HG03378 (cell line): ENCODE measurements around the gene ABCF2.

Source experiments
- ATAC-seq: cut with Tn5 transposase; IDR thresholded peaks from one replicate; pipeline ENCODE4 v1.9.1; 2021; ENCODE audit warnings: mild to moderate bottlenecking, moderate library complexity; ENCODE audit not compliant: unreplicated experiment

ABCF2 gene

GRCh38 chr7:151252961-151253711 lies 26.1 kb upstream of the ABCF2 start:
- ATAC-seq = no peak

- ATAC-seq = no peak
Observed at GRCh38 chr7:151252561-151252835, 25.5 kb upstream of the ABCF2 start.

DNA sequence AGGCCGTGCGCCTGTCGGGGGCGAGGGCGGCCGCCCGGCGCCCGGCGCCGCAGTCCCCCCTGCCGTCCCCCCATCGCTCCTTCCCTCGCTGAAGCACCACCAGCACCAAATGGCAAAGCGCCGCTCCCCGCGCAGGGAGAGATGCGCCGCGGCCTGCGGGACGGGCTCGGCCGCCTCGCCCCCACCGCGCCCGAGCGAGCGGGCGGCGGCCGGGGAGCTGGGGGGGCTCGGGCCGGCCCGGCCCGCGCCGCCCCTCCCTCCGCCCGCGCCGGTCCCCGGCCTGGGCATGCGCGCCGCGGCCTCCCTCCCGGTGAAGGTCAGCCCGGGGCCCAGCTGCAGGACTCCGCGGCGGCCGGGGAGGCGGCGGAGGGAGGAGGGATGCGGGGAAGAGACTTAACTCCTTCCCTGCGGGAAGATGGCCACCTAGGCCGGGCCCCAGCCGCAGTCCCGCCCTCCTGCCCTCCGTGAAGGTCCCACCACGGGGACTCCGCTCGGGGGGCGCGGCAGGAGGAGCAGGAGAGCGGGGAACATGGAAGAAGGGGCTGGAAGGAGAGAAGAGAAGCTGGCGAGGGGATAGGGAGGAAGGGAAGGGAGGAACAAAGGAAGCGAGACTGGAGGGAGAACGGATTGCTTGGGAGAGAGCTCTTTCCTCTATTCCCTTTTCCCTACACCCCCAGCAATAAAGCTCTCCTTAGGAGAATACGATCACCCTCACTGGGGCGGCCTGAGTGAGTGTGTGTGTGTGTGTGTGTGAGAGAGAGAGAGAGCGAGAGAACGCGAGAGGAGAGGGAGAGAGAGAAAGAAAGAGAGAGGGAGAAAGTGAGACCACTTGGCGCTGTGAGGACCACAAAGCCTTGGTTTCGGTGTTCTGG lies 24.9 kb upstream of the ABCF2 start:
- ATAC-seq = no peak

DNA sequence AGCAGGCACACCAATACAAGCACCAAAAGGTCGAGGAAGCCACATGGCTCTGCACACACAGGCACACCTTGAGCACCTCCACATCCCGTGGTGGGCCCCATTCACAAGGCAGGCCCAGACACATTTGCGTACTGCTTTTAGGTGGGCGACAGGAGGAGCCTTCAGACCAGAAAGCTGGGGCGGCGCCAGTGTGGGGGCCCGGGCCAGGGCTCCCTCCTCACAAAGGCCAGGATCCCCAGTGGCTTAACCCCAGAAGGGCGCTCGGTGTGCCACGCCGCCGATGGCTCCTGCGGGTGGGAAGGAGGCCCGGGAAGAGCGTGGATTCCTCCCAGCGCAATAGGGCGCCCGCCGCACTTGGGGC lies 24.3 kb upstream of the ABCF2 start:
- ATAC-seq = no peak

GRCh38 chr7:151250181-151251132 lies 23.5 kb upstream of the ABCF2 start:
- no peak for ATAC-seq

DNA sequence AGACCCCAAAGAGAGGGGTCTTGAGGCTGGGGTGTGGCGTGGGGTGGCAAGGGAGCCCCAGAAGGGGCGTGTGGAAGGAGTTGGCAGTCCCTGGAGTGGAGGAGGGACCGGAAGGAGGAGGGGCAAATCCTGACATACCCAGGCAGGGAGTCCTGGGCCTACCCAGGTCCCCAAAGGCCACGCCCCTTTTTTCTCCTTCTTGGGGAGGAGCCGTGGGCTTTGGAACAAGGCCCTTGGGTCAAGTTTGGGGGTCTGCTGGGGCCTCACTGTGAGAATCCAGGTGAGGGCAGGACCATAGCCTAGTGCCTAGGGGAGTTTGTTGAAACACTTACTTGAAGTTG lies 22.7 kb upstream of the ABCF2 start:
- no peak for ATAC-seq

DNA sequence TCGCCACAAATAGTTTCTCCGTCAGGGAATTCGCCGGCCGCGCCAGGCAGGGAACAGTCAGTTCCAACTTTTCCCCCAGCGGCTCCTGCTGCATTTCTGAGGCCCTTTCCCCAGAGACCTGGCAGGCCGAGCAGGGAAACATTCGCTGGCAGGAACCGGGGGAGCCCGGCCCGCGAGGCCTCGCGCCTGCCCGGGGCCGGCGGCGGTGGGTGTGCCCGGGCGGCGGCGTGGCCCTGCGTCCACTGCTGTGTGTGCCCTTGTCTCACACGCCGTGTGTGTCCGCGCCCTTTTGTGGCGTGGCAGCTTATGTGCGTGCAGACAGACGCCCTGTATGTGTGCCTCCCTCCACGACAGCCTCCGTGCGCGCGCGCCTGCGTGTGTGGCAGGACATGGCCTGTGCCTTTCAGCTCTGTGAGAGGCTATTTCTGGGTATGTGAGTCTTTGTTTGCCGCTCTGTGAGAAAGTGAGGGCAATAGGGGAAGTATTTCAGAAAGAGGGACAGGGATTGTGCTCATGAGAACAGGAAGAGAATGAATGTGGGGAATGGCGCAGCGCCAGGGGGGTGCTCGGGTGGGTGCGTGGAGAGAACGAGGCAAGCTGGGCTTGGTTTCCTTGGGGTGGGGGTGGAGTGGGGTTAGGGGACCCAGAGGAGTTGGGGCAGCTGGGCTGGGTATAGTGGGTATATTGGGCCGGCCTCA lies 22.2 kb upstream of the ABCF2 start:
- ATAC-seq = no peak

GRCh38 chr7:151248346-151249033 lies 21.5 kb upstream of the ABCF2 start, which contains the start of gene SMARCD3:
TSS of gene SMARCD3 (minus strand) at chr7:151248694. CDS start at chr7:151248562, 132 bp downstream.
- no peak for ATAC-seq

GRCh38 chr7:151247611-151248345 lies 20.8 kb upstream of the ABCF2 start:
- ATAC-seq = no peak

DNA sequence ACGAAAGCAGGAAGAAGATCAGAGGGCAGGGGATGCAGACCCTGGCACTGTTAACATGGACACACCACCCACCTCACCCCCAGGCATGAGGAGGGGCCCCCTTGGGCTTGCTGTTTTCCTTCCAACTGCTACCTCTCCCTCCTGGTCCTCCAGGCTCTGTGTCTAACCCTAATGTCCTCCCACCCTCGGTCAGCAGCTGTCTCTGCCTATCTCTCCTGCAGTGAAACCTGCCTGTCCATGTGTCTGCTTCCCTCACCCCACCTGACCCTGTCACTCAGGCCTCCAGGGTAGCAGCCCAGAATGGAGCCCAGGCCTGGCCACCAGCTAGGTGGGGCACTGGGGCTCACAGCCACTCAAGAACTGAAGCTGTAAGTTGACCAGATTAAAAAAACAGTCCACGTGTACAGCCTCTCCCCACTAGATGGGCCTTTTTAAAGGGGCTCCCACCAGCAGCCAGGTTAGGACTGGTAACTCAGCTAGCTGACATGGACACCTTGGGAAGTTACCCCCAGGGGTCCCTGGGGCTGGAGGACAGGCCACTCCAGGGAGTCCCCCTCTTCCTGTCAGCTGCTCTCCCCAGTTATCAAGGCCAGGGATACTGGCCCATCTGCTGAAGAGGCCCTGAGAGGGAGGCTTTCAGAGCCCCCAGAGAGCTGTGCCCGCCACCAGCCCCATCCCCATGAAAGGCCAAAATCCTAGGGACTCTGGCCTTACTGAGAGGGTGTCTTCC lies 20.0 kb upstream of the ABCF2 start:
- ATAC-seq = no peak

DNA sequence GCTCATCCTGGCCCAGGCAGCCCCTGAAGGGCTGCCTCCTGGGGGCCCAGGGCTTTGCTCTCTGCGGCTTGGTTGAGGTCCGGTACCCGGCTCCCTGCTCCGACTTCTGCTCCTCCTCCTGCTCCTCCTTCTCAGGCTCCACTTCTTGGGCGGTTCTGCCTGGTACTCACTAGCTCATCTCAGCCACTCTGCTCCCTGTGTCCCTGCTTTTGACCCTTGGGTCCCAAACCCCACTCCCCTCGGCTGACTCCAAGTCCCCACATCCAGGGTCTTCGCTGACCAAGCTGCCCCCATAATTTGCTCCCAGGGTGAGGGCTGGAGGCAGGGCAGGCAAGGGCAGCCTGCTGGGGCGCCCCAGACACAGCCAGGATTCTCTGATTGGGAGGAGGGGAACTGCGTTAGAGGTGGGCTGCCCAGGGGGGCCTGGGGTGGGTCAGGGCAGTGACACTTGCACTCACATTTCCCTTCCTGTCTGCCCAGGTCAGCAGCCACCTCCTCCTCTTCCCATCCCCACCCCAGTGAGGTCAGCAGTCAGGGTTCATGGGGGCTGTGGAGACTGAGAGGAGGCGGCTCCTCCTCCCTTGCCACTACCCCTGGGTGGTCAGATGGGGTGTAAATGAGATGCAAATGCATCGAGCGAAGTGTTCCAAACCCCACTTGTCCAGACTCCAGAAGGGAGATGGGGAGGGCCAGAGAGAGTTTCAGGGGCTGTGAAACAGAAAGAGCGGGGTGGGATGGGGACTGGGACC lies 19.3 kb upstream of the ABCF2 start:
- ATAC-seq = no peak

DNA sequence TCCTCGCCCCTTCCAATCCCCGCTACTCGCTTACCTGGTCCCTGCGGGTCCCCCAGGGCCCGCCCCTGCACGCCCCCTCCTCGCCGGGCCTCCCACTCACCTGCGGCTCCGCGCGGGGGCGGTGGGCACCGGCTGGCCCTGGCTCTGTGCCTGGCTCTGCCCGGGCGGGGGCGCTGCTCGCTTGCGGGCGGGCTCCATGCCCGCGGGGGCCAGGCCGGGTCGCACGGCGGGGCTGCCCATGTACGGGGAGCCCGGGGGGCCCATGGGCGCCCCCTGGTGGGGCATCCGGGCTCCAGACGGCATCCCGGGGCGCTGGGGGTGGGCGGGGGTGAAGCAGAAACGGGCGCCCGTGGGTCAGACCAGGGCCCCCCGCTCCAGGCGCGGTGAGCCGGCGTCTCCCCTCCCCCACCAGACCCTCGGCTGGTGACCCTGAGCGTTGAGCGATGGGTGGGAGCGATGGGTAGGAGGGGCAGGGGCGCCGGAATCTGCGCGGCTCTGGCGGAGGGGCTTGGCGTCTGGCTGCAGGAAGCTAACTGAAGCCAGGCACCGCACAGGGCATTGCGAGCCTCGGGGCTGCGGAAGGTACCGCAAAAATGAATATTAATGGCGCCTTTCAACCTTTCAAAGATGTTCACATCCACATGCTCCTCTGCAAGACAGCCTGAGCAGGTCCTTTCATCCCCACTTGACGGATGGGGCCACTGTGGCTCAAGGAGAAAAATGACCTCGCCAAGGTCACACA lies 18.5 kb upstream of the ABCF2 start:
- no peak for ATAC-seq

- no peak for ATAC-seq
Observed at GRCh38 chr7:151244841-151245346, 17.9 kb upstream of the ABCF2 start.

DNA sequence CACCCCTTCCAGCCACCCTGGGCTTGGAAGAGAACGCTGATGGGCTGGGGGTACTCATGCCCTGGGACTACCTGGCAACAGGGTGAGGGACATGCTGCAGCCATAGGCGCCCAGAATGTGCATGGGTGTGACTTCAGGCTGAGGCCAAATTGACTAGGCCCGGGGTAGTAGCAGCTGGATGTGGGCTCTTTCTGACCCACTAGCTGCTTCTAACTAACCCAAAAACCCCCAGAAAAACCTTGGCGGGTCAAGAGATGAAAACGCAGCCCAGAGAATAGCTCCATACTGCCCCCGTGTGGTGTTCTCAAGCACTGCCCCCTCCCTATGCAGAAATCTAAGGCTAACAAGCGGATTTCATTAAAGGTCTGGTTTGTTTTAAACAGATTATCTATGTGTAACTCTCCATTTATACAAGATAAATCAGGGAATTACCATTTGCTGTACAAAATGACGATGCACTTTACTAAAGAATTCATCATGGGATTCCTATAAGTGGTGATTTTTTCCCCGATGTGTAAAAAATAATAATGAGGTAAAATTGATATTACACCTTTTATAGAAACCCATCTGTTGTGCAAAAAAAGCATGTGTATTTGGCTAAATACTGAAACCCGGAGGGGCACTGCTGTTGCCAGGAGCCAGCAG lies 17.3 kb upstream of the ABCF2 start:
- ATAC-seq = no peak

DNA sequence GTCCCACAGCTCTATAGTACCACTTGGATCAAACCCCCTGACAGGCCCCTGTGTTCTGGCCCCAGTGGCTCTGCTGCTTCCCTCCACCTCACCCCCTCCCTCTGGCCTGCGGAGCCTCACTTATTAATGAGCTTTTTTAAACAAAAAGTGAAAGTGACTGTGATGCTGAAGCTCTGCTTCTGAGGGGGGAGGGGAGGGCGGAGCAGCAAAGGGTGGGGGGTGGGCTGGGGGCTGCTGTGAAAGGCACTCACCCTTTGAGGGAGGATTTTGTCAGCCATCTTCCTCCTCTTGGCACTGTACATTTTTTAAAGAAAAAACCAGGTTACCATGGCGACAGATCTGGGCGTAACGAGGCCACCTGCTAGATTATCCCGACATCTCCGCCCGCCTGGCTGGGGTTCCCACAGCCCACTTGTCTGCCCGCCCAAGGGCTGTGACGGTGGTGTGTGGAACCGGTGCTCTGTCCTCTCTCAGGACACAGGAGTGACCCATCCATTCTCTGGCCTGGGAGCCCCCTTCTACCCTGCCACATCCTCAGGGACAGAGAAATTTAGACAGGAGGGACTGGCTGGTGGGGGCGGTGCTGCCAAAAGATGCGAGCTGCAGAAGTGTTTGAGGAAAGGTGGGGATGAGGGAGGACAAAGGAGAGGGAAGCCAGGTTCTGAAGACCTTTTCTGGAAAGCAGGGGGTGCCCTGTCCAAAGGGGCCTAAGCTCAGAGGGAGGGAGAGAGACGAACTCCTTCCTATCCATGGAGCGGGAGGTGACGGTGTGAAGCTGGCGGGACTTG lies 16.6 kb upstream of the ABCF2 start:
- no peak for ATAC-seq

DNA sequence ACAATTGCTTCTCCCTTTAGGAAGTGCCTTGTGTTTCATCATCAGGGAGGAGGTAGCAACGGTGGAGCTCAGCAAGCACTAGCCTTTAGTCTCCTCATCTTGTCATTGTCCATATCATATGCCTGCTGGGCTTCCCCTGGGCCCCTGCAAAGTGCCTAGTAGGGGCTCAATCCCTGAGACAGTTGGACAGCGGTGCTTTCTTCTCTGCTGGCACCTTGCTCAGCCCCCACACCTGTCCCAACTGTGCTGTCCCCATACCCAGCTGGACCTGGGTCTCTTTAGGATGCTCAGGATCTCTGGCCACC lies 16.0 kb upstream of the ABCF2 start:
- no peak for ATAC-seq
